SK-N-MC (cell line): ENCODE data around the gene MRGPRE.
"Not testable (repeated sequence)": the region's sequence is repeated elsewhere in the genome, so short reads cannot be mapped to it uniquely, and the experiment has no call there.

Experiments used
- EZH2 ChIP-seq: fragments of 200-600 bp; sonication (generic); IDR thresholded peaks from one replicate; pipeline ENCODE4 v1.6.1; 2017; ENCODE audit warnings: antibody characterized with exemption
- POLR2AphosphoS5 ChIP-seq: IDR thresholded peaks from 2 replicates; pipeline ENCODE4 v1.6.1; 2012; ENCODE audit warnings: mild to moderate bottlenecking, low read depth, low read length, borderline replicate concordance

DNA sequence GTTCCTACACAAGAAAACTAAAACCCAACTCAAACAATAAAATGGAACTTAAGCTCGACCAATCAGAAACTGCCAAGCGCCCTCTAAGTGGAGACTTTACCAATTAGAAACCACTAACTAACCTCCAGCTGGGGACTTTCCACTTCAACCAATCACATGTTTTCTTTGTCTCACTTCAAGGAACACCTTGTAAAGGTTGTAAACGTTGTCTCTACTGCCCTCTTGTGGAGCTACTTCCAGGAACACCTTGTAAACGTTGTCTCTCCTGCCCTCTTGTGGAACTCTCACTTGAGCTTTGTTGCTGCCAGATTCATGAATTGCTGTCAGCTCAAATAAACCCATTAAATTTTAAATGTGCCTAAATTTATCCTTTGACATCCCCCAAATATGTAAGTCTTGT is 46.7 kb upstream of the MRGPRE start:
- not testable (repeated sequence) for TF ChIP-seq EZH2, POLR2AphosphoS5
